HepG2 (cell line): ENCODE measurements around the gene LILRB3. TPM values are rescaled to one million over a fixed set of nuclear protein-coding genes. Genes with fewer than 3 reads are reported as not detected.

ENCODE experiments used
- ASH2L ChIP-seq: fragments of 300-600, 200-600 bp; sonication (generic); IDR thresholded peaks from 2 replicates; pipeline ENCODE4 v1.7.0; 2017; ENCODE audit warnings: low read depth, mild to moderate bottlenecking, moderate library complexity, mixed read lengths, low read length; ENCODE audit not compliant: insufficient read length
- CENPX ChIP-seq: sonication (generic); formaldehyde crosslinking; IDR thresholded peaks from 2 replicates; pipeline ENCODE4 v1.9.0; 2021; ENCODE audit warnings: mild to moderate bottlenecking, missing genetic modification reagents, moderate library complexity
- DNMT3B ChIP-seq: conservative IDR thresholded peaks from 2 replicates; pipeline ENCODE4 v1.6.1; 2016; ENCODE audit warnings: missing biosample characterization, control low read depth
- FOXK2 ChIP-seq: fragments of 450-650 bp; IDR thresholded peaks from 2 replicates; pipeline ENCODE4 v1.6.1; 2016
- FOXM1 ChIP-seq: sonication (generic); formaldehyde crosslinking; IDR thresholded peaks from 2 replicates; pipeline ENCODE4 v1.5.0; 2020; ENCODE audit warnings: missing genetic modification reagents
- HOXA9 ChIP-seq: sonication (generic); formaldehyde crosslinking; IDR thresholded peaks from 2 replicates; pipeline ENCODE4 v1.8.1; 2022; ENCODE audit warnings: missing genetic modification reagents, mild to moderate bottlenecking, moderate library complexity, borderline replicate concordance
- KLF16 ChIP-seq, 2 experiments: sonication (generic) in 1 of 2; formaldehyde crosslinking in 1 of 2; IDR thresholded peaks; 2 replicates each; pipeline versions ENCODE4 v1.6.1 to v1.8.0; 2016 to 2023; ENCODE audit warnings: missing genetic modification reagents in 2 of 2, missing compliant biosample characterization in 1 of 2
- MIXL1 ChIP-seq: IDR thresholded peaks from 2 replicates; pipeline ENCODE4 v1.6.1; 2016
- NR1H2 ChIP-seq: sonication (generic); formaldehyde crosslinking; IDR thresholded peaks from 2 replicates; pipeline ENCODE4 v1.8.1; 2022; ENCODE audit warnings: low read depth, missing genetic modification reagents, borderline replicate concordance
- NR2C2 ChIP-seq: sonication (generic); formaldehyde crosslinking; IDR thresholded peaks from 2 replicates; pipeline ENCODE4 v1.4.0; 2020; ENCODE audit warnings: missing genetic modification reagents, mild to moderate bottlenecking, moderate library complexity, borderline replicate concordance
- ONECUT2 ChIP-seq: sonication (generic); formaldehyde crosslinking; IDR thresholded peaks from 2 replicates; pipeline ENCODE4 v1.4.0; 2020; ENCODE audit warnings: missing genetic modification reagents
- PHF20 ChIP-seq: sonication (generic); formaldehyde crosslinking; IDR thresholded peaks from 2 replicates; pipeline ENCODE4 v1.5.0; 2020; ENCODE audit warnings: mild to moderate bottlenecking, missing genetic modification reagents
- SAP130 ChIP-seq: IDR thresholded peaks from 2 replicates; pipeline ENCODE4 v1.6.1; 2016; ENCODE audit warnings: low read depth
- SP1 ChIP-seq, 2 experiments: fragments of 450-650 bp in 1 of 2; sonication (generic) in 1 of 2; formaldehyde crosslinking in 1 of 2; IDR thresholded peaks; 2 replicates each; pipeline versions ENCODE4 v1.4.0 to v1.6.1; 2016 to 2020; ENCODE audit warnings: missing genetic modification reagents in 1 of 2
- ZBTB20 ChIP-seq: sonication (generic); formaldehyde crosslinking; IDR thresholded peaks from 2 replicates; pipeline ENCODE4 v1.8.1; 2023; ENCODE audit warnings: missing genetic modification reagents, low read depth, mild to moderate bottlenecking, borderline replicate concordance
- ZFP36L2 ChIP-seq: sonication (generic); formaldehyde crosslinking; IDR thresholded peaks from 2 replicates; pipeline ENCODE4 v1.4.0; 2020; ENCODE audit warnings: missing genetic modification reagents
- ZNF12 ChIP-seq: sonication (generic); formaldehyde crosslinking; IDR thresholded peaks from 2 replicates; pipeline ENCODE4 v1.5.0; 2020; ENCODE audit warnings: missing genetic modification reagents
- ZNF225 ChIP-seq: sonication (generic); formaldehyde crosslinking; IDR thresholded peaks from 2 replicates; pipeline ENCODE4 v1.4.0; 2020; ENCODE audit warnings: mild to moderate bottlenecking, missing genetic modification reagents
- ZNF260 ChIP-seq: sonication (generic); formaldehyde crosslinking; IDR thresholded peaks from 2 replicates; pipeline ENCODE4 v1.4.0; 2020; ENCODE audit warnings: missing genetic modification reagents, low read depth, mild to moderate bottlenecking, borderline replicate concordance
- ZNF333 ChIP-seq: sonication (generic); formaldehyde crosslinking; IDR thresholded peaks from 2 replicates; pipeline ENCODE4 v1.4.0; 2020; ENCODE audit warnings: mild to moderate bottlenecking, missing genetic modification reagents, borderline replicate concordance
- ZNF670 ChIP-seq: sonication (generic); formaldehyde crosslinking; IDR thresholded peaks from 2 replicates; pipeline ENCODE4 v1.8.0; 2022; ENCODE audit warnings: mild to moderate bottlenecking, missing genetic modification reagents, borderline replicate concordance
- ZNF678 ChIP-seq: sonication (generic); formaldehyde crosslinking; IDR thresholded peaks from 2 replicates; pipeline ENCODE4 v1.4.0; 2020; ENCODE audit warnings: mild to moderate bottlenecking, missing genetic modification reagents
- ZSCAN30 ChIP-seq: sonication (generic); formaldehyde crosslinking; IDR thresholded peaks from 2 replicates; pipeline ENCODE4 v1.5.0; 2020; ENCODE audit warnings: mild to moderate bottlenecking, missing genetic modification reagents
- polyA plus RNA-seq, 8 experiments: library from polyadenylated mRNA; depleted of rRNA in 3 of 8; stranded (reverse) in 7 of 8; unstranded in 1 of 8; fragments of >200 nt; fragmentation: Illumina TruSeq in 4 of 8; extraction: Trizol in 4 of 8; gene quantifications; 2 replicates each; pipeline versions ENCODE4 v1.2.1 to v1.2.3, GENCODE V29; 2011 to 2016; ENCODE audit warnings: low read depth in 4 of 8, missing spikeins in 1 of 8, mixed read lengths in 1 of 8; ENCODE audit not compliant: insufficient read depth in 1 of 8
- total RNA-seq, 5 experiments: library from RNA; depleted of rRNA; stranded (reverse); fragments of >200 nt; fragmentation: Illumina TruSeq; extraction: Trizol; gene quantifications; 2 replicates each; pipeline ENCODE4 v1.2.3, GENCODE V29; 2016; ENCODE audit warnings: low read depth in 1 of 5
- TF ChIP-seq, protein P1 (sequence below): sonication (generic); formaldehyde crosslinking; IDR thresholded peaks from 2 replicates; pipeline ENCODE4 v1.8.0; 2022; ENCODE audit warnings: mild to moderate bottlenecking, missing genetic modification reagents
- TF ChIP-seq, protein P2 (sequence below): conservative IDR thresholded peaks from 2 replicates; pipeline ENCODE4 v1.6.1; 2018; ENCODE audit warnings: missing genetic modification reagents
- TF ChIP-seq, protein P3 (sequence below), 2 experiments: sonication (generic) in 1 of 2; formaldehyde crosslinking in 1 of 2; IDR thresholded peaks; 2 replicates each; pipeline versions ENCODE4 v1.5.1 to v1.6.1; 2011 to 2020; ENCODE audit warnings: borderline replicate concordance in 1 of 2, low read depth in 1 of 2, low read length in 1 of 2, mild to moderate bottlenecking in 1 of 2, missing genetic modification reagents in 1 of 2, moderate library complexity in 1 of 2

Gene LILRB3
- total and polyA plus RNA-seq, 2 of the 13 experiments (the other 11 are each of a cell fraction or from before 2014, with no cell fraction given) = 0.22 TPM; not detected in 1

DNA sequence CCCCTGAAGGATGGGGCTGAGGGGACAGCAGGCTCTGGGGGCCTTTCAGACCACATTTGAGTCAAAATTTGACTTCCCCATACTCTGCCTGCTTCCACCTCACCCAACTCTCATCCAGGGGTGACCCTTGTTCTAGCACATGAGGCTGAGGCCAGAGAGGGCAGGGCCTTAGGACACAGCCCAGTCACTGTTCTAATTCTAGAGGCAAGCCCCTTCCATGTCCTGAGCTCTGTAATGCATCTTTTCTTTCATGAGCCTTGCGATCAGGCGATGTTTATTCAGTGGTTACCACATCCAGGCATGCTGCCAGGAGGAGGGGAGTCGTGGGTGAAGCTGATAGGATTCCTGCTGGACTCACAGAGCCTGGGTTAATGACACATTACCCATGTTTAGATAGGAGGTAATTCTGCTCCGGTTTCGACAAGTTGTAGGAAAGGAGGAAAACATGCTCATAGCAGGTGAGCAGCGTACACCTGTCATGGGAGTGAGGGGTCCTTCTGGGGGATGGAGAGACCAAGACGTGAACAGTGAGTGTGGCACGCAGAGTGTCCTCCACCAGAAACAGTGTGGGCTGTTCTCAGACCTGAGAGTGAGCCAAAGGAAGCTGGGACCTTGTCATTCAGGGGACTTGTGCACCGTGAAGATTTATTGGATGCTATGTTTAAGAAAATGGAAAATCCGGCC lies 12.9 kb downstream of the LILRB3 start (continued):
- TF ChIP-seq, protein P1, sequence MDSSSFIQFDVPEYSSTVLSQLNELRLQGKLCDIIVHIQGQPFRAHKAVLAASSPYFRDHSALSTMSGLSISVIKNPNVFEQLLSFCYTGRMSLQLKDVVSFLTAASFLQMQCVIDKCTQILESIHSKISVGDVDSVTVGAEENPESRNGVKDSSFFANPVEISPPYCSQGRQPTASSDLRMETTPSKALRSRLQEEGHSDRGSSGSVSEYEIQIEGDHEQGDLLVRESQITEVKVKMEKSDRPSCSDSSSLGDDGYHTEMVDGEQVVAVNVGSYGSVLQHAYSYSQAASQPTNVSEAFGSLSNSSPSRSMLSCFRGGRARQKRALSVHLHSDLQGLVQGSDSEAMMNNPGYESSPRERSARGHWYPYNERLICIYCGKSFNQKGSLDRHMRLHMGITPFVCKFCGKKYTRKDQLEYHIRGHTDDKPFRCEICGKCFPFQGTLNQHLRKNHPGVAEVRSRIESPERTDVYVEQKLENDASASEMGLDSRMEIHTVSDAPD = peak; percentile 69; the same call in 1 of the 2 replicates
- peak in 1 of 2 experiments; percentile 71; a peak in 2 of 4 replicates for TF ChIP-seq KLF16 (CRISPR knock-in tag; IDR thresholded peaks at IDR 0.05)
- 0 out of 2 replicates have a peak, but pooled peaks have one; percentile 12 for TF ChIP-seq HOXA9 (CRISPR knock-in tag)
- no peak for TF ChIP-seq CENPX (CRISPR knock-in tag)
- no peak for TF ChIP-seq ZNF678 (CRISPR knock-in tag)
- TF ChIP-seq ZNF12 (CRISPR knock-in tag) = no peak
- TF ChIP-seq ZBTB20 (CRISPR knock-in tag) = peak; percentile 3; the same call in 1 of the 2 replicates
- no peak for TF ChIP-seq PHF20 (CRISPR knock-in tag)
- 0 out of 2 replicates have a peak, but pooled peaks have one; percentile 74 for TF ChIP-seq DNMT3B (CRISPR knock-in tag)
- TF ChIP-seq FOXM1 (CRISPR knock-in tag) = no peak
- TF ChIP-seq ZNF225 (CRISPR knock-in tag) = no peak
- TF ChIP-seq NR1H2 (CRISPR knock-in tag) = no peak
- peak; percentile 5 for TF ChIP-seq ASH2L
- TF ChIP-seq ONECUT2 (CRISPR knock-in tag) = no peak
- TF ChIP-seq SAP130 (CRISPR knock-in tag) = peak; percentile 95
- no peak for TF ChIP-seq SP1 (IDR thresholded peaks at IDR 0.05)
- 0 out of 2 replicates have a peak, but pooled peaks have one; percentile 26 for TF ChIP-seq SP1 (CRISPR knock-in tag; IDR thresholded peaks at IDR 0.05)
- TF ChIP-seq ZNF670 (CRISPR knock-in tag) = no peak
- no peak for TF ChIP-seq ZNF333 (CRISPR knock-in tag)
- TF ChIP-seq ZNF260 (CRISPR knock-in tag) = no peak
- TF ChIP-seq ZFP36L2 = no peak
- TF ChIP-seq, protein P2, sequence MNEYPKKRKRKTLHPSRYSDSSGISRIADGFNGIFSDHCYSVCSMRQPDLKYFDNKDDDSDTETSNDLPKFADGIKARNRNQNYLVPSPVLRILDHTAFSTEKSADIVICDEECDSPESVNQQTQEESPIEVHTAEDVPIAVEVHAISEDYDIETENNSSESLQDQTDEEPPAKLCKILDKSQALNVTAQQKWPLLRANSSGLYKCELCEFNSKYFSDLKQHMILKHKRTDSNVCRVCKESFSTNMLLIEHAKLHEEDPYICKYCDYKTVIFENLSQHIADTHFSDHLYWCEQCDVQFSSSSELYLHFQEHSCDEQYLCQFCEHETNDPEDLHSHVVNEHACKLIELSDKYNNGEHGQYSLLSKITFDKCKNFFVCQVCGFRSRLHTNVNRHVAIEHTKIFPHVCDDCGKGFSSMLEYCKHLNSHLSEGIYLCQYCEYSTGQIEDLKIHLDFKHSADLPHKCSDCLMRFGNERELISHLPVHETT (CRISPR knock-in tag) = peak; percentile 50; the same call in 1 of the 2 replicates
- TF ChIP-seq ZSCAN30 = no peak
- TF ChIP-seq, protein P3, sequence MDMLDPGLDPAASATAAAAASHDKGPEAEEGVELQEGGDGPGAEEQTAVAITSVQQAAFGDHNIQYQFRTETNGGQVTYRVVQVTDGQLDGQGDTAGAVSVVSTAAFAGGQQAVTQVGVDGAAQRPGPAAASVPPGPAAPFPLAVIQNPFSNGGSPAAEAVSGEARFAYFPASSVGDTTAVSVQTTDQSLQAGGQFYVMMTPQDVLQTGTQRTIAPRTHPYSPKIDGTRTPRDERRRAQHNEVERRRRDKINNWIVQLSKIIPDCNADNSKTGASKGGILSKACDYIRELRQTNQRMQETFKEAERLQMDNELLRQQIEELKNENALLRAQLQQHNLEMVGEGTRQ (IDR thresholded peaks at IDR 0.05; ENCODE audit: low read depth, low read length) = no peak
- TF ChIP-seq, protein P3 (CRISPR knock-in tag; IDR thresholded peaks at IDR 0.05; ENCODE audit: borderline replicate concordance) = no peak
- TF ChIP-seq MIXL1 (CRISPR knock-in tag) = peak; percentile 67
- no peak; the same call in 1 of the 2 replicates for TF ChIP-seq NR2C2 (CRISPR knock-in tag)
- TF ChIP-seq FOXK2 = no peak
